HG02642 (cell line): Measurements from ENCODE around the gene ATAD3A.
"Not testable (repeated sequence)": the region's sequence is repeated elsewhere in the genome, so short reads cannot be mapped to it uniquely, and the experiment has no call there.

Experiments
- ATAC-seq: cut with Tn5 transposase; IDR thresholded peaks from one replicate; pipeline ENCODE4 v1.9.1; 2021; ENCODE audit warnings: mild to moderate bottlenecking; ENCODE audit not compliant: unreplicated experiment, poor library complexity

The ATAD3A gene

DNA sequence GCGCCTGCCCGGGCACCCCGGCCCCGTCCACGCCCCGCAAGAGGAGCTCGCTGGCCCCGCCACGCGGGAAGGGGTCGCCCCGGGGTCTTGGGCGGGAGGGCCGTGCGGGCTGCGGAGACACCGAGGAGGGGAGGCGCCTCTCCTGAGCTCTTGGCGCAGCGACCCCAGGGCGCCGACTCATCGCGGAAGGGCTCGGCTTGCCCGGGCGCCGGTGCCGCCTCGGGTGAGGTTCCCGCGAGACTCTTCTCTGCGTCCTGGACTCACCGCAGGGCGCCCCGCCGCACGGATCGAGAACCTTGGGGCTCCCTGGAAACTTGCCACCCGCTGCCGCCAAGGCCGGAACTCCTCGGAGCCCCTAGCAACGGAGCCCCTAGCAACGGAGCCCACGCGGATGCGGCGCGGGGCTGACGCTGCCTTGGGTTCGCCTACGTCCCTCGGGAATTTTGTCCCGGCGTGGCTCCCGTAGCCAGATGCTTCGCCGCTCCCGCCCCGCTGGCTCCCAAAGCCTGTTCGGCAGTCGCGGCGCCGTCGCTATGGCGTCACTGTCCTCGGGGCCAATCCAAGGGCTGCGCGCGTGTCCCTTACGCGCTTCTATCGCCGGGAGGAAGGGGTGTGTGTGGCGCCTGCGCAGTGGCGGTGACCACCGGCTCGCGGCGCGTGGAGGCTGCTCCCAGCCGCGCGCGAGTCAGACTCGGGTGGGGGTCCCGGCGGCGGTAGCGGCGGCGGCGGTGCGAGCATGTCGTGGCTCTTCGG, at the start of gene ATAD3A:
Gene ATAD3A (plus strand): TSS at position 630 of the 753 bp plus-strand sequence. CDS start 107 bp downstream, at position 737.
- peak; percentile 88 for ATAC-seq

DNA sequence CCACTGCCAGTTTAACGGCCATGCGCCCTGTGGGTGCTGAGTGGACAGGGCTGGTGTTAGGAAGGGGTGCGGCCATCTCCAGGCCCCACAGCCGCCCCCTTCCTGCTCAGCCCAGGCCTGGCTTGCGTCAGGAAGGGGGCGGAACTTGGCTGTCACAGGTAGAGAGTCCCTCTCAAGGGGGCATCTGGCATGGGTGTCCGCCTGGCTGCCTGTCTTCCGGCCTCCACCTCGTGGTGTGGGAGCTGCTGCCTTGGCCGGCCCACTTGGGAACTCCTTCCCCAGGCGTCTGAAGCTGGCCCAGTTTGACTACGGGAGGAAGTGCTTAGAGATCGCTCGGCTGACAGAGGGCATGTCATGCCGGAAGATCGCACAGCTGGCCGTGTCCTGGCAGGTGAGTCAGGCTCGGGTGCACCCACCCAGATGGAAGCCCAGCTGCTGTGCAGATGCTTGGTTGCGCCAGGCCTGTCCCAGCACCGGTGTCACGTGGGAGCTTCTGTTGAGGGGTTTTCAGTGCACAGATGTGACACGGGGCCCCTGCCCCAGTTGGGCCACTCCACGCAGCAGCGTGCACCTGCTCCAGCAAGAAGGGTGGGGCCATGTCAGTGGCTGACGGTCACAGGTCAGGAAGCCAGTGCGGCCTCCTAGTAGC, 49.5 kb upstream of the ATAD3A start:
- ATAC-seq = no peak

DNA sequence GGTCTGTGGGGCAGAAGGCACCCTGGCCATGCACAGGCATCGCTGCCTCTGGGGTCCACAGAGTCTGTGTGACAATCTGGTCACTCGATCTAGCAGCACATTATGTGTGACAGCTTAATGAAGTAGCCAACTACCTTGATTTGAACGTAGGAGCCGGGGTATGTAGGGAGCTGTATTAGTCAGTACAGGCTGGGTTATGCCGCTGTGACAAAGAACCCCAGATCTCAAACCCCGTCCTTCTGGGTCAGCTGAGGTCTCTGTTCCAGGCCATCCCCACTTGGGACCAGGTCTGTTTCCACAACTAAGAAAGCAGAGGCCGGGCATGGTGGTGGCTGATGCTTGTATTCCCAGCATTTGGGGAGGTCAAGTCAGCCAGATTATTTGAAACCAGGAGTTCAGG, 48.6 kb upstream of the ATAD3A start:
- no peak for ATAC-seq

DNA sequence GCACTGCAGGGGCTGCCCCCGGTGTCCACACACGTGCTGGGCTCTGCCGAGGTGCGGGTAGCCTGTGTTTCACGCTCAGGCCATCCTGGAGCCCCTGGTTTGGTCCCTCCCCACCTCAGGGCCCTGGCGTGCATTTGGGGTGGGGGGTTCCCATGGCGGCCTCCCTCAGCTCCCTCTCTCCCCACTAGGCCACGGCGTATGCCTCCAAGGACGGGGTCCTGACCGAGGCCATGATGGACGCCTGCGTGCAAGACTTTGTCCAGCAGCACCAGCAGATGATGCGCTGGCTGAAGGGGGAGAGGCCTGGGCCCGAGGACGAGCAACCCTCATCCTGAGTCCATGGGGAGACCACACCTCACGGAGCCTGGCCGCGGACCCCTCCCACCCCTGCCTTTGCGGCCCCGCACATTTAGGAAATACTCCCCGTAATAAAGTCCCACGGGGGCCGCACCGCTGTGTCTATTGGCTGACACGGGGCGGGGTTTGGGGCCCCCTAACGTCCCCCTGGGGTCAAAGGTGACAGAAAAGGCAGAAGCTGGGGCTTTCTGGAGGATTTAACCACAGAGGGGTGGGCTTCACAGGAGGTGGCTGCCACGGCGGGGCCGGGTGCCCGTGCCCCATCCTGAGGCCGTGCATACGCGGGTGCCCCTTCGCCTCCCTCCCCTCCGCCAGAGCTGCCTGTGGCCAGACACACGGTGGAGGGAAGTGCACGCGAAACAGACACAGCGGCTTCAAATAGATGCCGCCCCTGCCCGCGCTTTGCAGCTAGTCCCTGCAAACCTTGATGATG, 43.6 kb upstream of the ATAD3A start:
- ATAC-seq = not testable (repeated sequence)

DNA sequence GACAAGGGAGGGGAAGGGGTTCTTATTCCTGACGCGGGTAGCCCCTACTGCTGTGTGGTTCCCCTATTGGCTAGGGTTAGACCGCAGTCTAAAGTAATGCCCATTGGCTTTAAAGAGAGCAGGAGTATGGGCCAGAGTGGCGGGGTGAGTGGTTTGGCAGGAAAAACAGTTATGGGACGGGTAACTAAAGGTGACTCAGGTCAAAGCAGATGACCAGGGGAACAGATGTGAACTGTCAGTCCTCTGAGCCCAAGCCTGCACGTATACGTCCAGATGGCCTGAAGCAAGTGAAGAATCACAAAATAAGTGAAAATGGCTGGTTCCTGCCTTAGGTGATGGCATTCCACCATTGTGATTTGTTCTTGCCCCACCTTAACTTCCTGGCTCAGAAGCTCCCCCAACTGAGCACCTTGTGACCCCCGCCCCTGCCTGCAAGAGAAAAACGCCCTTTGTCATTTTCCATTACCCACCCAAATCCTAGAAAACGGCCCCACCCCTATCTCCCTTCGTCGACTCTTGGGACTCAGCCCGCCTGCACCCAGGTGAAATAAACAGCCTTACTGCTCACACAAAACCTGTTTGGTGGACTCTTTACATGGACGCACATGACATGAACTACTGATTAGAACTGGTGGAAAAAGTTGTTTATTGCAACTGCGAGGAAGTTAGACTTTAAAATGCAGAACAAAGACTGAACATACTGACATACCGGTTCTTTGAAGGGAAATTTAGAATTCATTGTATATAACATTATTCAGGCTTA, 41.2 kb upstream of the ATAD3A start:
- no peak for ATAC-seq

DNA sequence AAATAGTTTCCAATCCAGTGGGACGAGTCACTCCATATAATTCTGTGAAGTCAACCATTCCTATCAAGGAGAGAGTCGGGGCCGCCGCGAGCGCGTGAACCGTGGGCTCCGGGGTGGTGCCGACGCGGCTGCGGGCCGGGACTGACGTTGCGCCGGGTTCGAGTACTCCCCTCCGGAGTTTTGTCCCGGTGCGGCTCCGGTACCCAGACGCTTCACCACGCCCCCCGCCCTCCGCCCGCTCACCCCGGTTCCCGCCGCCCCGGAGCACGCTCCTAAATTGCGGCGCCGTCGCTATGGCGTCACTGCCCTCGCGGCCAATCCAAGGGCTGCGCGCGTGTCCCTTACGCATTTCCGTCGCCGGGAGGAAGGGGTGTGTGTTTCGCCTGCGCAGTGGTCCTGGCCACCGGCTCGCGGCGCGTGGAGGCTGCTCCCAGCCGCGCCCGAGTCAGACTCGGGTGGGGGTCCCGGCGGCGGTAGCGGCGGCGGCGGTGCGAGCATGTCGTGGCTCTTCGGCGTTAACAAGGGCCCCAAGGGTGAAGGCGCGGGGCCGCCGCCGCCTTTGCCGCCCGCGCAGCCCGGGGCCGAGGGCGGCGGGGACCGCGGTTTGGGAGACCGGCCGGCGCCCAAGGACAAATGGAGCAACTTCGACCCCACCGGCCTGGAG, 40.4 kb upstream of the ATAD3A start, which contains the start of gene ATAD3B:
Gene ATAD3B (plus strand): TSS at position 377 of the 664 bp plus-strand sequence. CDS start 120 bp downstream, at position 497.
- ATAC-seq = peak; percentile 91

DNA sequence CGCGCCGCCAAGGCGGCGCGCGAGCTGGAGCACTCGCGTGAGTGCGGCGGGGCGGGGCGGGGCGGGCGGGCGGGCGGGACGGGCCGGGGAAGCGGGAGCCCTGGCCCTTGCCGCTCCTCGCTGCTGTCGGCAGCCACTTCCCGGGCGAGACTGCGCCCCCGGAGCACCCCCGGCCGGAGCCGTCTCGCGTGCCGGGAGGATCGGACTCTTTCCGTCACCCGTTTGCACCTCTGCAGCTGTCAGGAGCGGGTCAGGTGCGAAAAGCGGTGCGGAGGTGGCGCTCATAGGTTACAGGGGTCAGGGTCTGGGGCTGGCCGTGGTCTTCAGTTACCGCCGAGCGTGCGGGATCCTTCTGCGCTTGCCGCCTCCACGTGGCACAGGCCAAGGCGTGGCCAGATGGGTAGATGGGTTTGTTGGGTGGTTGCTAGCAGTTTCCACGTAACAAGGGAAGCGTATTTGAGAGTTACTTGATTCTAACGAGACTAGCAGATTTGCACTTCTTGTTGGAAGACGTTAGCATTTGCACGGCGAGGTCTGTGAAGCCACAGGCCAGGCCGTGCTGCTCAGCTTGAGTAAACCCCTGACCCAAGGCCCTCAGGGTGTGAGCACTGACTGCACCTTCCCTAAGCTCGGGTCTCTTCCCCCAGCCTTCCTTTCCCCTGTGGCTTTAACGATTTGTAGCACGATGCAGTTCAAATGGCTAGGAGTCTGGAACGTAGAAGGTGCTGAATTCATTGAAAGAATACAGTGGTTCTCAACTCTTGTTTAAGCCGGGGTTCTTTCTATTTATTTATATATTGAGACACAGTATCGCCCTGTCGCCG, 39.7 kb upstream of the ATAD3A start:
- peak; percentile 14 for ATAC-seq

DNA sequence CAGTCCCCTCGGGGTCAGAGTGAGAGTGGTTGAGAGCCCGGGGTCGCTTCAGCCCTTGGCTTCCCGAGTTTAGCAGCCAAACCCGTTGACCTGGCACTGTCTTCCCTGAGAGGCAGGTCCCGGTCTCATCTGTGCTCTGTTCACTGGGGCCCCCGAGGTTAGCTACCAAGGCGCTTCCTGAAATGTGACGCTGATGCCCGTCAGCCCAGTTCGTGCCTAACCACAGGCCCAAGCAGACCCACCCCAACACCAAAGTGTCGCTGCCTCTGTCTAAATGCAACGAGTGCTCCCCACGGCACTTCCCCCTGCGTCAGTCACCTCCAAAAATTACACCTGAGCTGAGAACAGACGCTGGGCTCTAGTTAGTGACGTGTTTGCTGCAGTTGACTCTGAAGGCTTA, 36.0 kb upstream of the ATAD3A start:
- ATAC-seq = not testable (repeated sequence)

DNA sequence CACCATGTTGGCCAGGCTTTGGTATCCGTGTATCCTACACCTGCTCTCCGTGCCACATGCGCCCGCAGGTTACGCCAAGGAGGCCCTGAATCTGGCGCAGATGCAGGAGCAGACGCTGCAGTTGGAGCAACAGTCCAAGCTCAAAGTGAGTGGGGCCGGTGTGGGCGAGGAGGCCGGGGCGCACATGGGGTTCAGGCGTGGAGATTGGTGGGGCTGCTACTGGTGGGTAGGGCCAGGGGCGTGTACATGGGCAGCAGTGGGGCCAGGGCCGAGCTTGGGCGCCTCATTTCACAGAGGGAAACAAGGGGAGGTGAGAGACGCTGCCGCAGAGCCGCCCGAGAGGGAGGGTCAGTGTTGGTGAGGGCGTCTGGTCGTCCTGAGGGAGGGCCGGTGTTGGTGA, 34.8 kb upstream of the ATAD3A start:
- no peak for ATAC-seq

DNA sequence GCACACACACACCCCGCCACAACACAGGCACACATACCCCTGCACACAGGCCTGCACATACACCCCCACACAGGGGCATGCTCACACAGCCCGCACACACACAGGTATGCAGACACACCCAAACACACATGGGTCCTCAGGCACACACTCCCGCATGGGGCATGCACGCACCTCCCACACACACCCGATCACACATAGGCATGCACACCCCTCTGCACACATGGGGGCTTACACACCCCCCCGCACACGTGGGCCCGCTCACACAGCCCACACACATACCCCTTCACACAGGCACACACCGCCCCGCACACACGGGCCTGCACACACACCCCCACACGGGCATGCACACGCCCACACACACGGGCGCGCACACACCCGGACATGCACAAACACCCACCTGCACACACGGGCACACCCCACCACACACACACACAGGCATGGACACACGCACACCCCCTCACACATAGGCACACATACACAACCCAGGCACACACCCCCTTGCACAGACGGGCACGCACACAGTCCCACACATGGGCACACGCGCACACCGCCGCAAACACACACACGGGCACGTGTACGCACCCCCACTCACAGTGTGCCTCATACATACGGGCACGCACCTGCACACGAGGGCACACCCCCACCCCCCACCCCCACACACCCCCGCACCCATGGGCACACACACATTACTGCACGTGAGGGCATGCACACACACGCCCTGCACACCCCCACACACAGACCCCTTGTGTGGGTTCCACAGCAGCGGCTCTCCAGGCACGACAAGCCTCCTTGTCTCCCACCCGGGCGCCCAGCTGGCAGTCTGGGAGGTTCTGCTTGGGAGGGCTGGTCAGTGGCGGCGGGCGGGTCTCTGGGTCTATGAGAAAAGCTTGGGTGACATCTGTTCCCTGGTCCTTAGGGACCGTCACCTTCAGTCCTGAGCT, 32.1 kb upstream of the ATAD3A start:
- no peak for ATAC-seq

DNA sequence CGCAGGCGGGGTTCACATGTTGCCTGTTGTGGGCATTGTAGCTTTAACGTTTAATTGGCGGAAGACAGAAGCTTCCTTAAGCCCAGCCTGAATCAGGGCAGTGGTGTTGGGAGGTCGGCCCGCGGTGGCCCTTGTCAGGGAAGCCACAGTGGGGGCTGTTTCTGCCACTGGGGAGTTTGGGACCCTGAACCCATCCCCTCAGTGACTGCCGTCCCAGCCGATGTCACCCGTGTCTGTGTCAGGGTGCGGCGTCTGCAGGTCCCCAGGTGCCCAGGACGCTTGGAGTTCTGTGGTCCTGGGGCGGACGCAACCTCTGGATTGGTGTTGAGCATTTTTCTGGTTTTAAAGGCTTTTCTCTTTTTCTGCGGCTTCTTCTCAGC, 31.5 kb upstream of the ATAD3A start:
- ATAC-seq = not testable (repeated sequence)

DNA sequence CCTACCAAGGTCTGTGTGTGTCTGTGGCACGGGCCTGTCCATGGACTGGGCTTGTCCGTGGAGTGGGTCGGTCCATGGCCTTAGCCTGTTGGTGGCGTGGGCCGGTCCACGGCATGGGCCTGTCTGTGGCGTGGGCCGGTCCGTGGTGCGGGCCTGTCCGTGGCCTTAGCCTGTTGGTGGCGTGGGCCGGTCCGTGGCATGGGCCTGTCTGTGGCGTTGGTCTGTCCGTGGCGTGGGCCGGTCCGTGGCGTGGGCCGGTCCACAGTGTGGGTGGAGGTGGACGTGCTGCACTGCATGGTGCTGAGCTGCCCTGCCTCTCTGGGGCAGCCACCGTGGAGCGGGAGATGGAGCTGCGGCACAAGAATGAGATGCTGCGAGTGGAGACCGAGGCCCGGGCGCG, 30.2 kb upstream of the ATAD3A start:
- ATAC-seq = not testable (repeated sequence)

DNA sequence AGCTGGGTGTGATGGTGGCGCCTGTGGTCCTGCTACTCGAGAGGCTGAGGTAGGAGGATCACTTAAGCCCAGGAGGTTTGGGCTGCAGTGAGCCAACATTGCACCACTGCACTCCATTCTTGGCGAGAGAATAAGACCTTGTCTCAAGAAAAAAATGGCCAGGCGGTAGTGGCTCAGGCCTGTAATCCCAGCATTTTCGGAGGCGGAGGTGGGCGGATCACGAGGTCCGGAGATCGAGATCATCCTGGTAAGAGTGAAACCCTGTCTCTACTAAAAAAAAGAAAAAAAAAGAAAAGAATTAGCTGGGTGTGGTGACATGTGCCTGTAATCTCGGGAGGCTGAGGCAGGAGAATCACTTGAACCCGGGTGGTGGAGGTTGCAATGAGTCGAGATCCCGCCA, 29.1 kb upstream of the ATAD3A start:
- ATAC-seq = no peak

DNA sequence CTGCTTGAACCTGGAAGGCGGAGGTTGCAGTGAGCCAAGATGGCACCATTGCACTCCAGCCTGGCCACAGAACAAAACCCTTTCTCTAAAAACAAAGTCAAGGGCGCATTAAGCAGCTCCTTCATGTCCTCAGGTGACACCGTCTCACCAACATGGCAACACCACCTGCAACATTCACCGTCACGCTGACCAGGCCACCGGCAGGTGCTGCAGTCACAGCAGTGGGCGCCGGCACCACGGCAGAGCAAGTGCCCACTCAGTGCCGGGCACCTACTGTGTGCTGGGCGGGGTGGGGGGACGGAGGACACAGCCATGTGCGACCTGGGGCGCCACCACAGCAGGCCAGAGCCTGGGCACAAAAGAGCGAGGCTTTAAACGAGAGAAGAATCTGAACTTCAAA, 28.2 kb upstream of the ATAD3A start:
- no peak for ATAC-seq

DNA sequence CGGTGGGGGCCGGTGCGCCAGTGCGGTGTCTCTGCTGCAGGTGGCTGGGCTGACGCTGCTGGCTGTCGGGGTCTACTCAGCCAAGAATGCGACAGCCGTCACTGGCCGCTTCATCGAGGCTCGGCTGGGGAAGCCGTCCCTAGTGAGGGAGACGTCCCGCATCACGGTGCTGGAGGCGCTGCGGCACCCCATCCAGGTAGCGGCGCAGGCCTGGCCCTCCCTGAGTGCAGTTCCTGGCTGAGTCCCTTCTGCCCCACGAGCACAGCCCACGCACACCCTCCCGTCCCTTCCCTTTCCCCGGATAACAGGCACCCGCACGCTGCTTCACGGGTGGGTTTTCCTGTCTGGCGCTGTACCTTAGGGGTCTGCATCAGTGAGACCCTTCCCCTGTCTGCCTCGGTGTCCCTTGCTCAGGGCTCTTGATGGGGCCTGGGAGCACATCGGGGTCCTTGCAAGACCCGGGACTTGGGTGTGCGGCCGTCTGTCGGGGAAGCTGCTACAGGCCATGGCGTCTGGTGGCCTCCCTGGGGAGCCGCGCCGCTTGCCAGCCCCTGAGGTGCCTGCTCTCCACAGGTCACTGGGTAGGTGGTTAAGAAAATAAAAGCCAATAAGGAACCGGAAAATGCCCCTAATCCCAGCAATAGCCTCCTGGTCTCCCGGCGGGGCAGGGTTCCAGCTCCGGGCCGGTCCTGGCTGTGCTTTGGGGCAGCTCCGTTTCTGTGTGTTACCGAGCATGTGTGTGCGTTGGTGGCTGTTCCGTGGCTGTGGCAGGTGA, 26.8 kb upstream of the ATAD3A start:
- not testable (repeated sequence) for ATAC-seq

DNA sequence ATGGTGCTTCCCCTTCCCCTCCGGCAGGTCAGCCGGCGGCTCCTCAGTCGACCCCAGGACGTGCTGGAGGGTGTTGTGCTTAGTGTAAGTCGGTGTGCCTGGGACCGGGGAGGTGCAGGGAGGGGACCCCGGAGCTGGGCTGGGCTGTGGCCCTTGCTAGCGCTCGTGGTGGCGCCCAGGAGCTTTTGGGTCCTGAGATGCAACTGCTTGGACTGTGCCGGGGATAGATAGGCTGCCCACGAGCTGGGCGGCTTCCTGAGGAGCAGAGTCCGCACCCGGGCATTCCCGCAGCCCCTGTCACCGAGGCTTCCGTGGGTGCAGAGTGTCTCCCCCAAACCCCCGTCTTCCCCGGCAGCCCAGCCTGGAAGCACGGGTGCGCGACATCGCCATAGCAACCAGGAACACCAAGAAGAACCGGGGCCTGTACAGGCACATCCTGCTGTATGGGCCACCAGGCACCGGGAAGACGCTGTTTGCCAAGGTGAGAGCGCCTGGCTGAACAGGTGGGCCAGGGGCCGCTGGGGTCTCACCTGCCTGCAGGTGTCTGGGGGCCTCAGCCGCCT, 26.1 kb upstream of the ATAD3A start:
- ATAC-seq = not testable (repeated sequence)

DNA sequence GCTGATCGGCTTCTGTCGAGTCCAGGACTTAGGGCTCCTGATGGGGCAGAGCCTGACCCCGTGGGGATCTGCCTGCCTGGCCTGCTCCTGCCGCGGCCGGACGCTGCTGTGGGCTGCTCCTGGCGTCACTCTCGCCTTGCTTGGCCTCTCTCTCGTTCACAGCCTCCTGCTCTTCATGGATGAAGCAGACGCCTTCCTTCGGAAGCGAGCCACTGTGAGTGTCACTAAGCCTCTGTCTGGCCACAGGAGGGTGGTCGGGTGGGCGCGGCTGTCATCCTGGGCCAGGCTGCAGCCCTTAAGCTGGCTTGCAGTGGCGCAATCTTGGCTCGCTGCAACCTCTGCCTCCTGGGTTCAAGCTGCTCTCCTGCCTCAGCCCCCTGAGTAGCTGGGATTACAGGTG, 24.3 kb upstream of the ATAD3A start:
- ATAC-seq = no peak
